AG10803 (cell line): ENCODE measurements around the gene HS1BP3.
A peak's percentile ranks its signal among the peaks of the same experiment; 100 is the strongest.

Source experiments
- DNase-seq: peaks from one replicate; pipeline ENCODE4 v3.0.0; 2010; ENCODE audit warnings: low read depth
- H3K4me3 ChIP-seq: 2 replicates; pipeline ENCODE4 v1.5.1; 2011; ENCODE audit warnings: mild to moderate bottlenecking, low read length, control low read depth
- CTCF ChIP-seq: conservative IDR thresholded peaks from 2 replicates; pipeline ENCODE4 v1.5.1; 2011; ENCODE audit warnings: mild to moderate bottlenecking, low read length, control low read depth, inconsistent platforms

HS1BP3 gene

GRCh38 chr2:20618886-20619521 lies 31.9 kb downstream of the HS1BP3 start:
- DNase-seq: no peak
- TF ChIP-seq CTCF: no peak
- no peak overlapping the region for H3K4me3 ChIP-seq

- H3K4me3 ChIP-seq: no peak overlapping the region
- TF ChIP-seq CTCF: no peak
- DNase-seq: peak; percentile 67
These were observed 32.4 kb downstream of the HS1BP3 start for GRCh38 chr2:20618468-20618885.

GRCh38 chr2:20617892-20618467 lies 32.9 kb downstream of the HS1BP3 start:
- TF ChIP-seq CTCF: peak; percentile 61
- peak; percentile 99 for DNase-seq
- H3K4me3 ChIP-seq: no peak overlapping the region

GRCh38 chr2:20617081-20617575 lies 33.8 kb downstream of the HS1BP3 start:
- DNase-seq: no peak
- TF ChIP-seq CTCF: no peak
- no peak overlapping the region for H3K4me3 ChIP-seq

GRCh38 chr2:20616341-20616871 lies 34.5 kb downstream of the HS1BP3 start:
- no peak for TF ChIP-seq CTCF
- DNase-seq: no peak
- H3K4me3 ChIP-seq: no peak overlapping the region

- TF ChIP-seq CTCF: no peak
- no peak for DNase-seq
These were observed 35.2 kb downstream of the HS1BP3 start for GRCh38 chr2:20615466-20616241.

More at GRCh38 chr2:20615466-20616241, 35.2 kb downstream of the HS1BP3 start:
- no peak overlapping the region for H3K4me3 ChIP-seq
